Neural cell (in vitro differentiated cells): Measurements from ENCODE around the gene RAB7B. TPM values are rescaled to one million over a fixed set of nuclear protein-coding genes. Genes with fewer than 3 reads are reported as not detected.

Experiments used
- H2AFZ ChIP-seq: fragments of 200-600, 300-800 bp; sonication (generic), shearing (Covaris generic); 2 replicates; pipeline ENCODE4 v1.6.0; 2014; ENCODE audit warnings: low read depth, mild to moderate bottlenecking, antibody characterized with exemption, low read length, moderate library complexity
- H3F3A ChIP-seq: fragments of 200-600 bp; shearing (Covaris generic); 2 replicates; pipeline ENCODE4 v1.6.1; 2016; ENCODE audit warnings: mild to moderate bottlenecking, moderate library complexity, mixed read lengths, antibody characterized with exemption, low read length; ENCODE audit not compliant: insufficient read depth, poor library complexity, severe bottlenecking
- H3K27ac ChIP-seq: fragments of 200-600, 300-800 bp; sonication (generic), shearing (Covaris generic); 2 replicates; pipeline ENCODE4 v1.5.1; 2014; ENCODE audit warnings: mild to moderate bottlenecking, low read length, moderate library complexity
- H3K27me3 ChIP-seq: fragments of 300-800, 200-600 bp; sonication (generic), shearing (Covaris generic); 2 replicates; pipeline ENCODE4 v1.6.0; 2014; ENCODE audit warnings: mild to moderate bottlenecking, low read depth, low read length, moderate library complexity; ENCODE audit not compliant: insufficient read depth
- H3K36me3 ChIP-seq: fragments of 300-800, 200-600 bp; sonication (generic), shearing (Covaris generic); 2 replicates; pipeline ENCODE4 v1.5.1; 2014; ENCODE audit warnings: mild to moderate bottlenecking, antibody characterized with exemption, low read length, moderate library complexity; ENCODE audit not compliant: insufficient read depth
- H3K4me2 ChIP-seq: fragments of 300-800, 200-600 bp; sonication (generic), shearing (Covaris generic); 2 replicates; pipeline ENCODE4 v1.6.0; 2014; ENCODE audit warnings: mild to moderate bottlenecking, low read length
- H3K4me3 ChIP-seq: fragments of 300-800, 200-600 bp; sonication (generic), shearing (Covaris generic); 2 replicates; pipeline ENCODE4 v1.5.1; 2014; ENCODE audit warnings: mild to moderate bottlenecking, low read length, moderate library complexity
- H3K79me2 ChIP-seq: fragments of 200-600 bp; shearing (Covaris generic); replicated peaks from 2 replicates; pipeline ENCODE4 v1.6.0; 2014; ENCODE audit warnings: mild to moderate bottlenecking, low read length, moderate library complexity; ENCODE audit not compliant: insufficient read depth
- H3K9ac ChIP-seq: fragments of 300-800, 200-600 bp; sonication (generic), shearing (Covaris generic); 2 replicates; pipeline ENCODE4 v1.6.1; 2016; ENCODE audit warnings: mild to moderate bottlenecking, low read length, mixed read lengths
- H3K9me2 ChIP-seq: fragments of 200-600 bp; shearing (Covaris generic); 2 replicates; pipeline ENCODE4 v1.6.1; 2016; ENCODE audit warnings: mild to moderate bottlenecking, low read length, mixed read lengths; ENCODE audit not compliant: insufficient read depth
- H3K9me3 ChIP-seq: fragments of 200-600, 300-800 bp; sonication (generic), shearing (Covaris generic); 2 replicates; pipeline ENCODE4 v1.6.1; 2016; ENCODE audit warnings: mild to moderate bottlenecking, mixed run types, low read length, moderate library complexity, mixed read lengths
- H4K20me1 ChIP-seq: fragments of 200-600 bp; shearing (Covaris generic); 2 replicates; pipeline ENCODE4 v1.6.1; 2016; ENCODE audit warnings: mild to moderate bottlenecking, mixed run types; ENCODE audit not compliant: insufficient read depth
- EP300 ChIP-seq: fragments of 450-650 bp; conservative IDR thresholded peaks from 2 replicates; pipeline ENCODE4 v1.6.1; 2014; ENCODE audit warnings: antibody characterized with exemption, mild to moderate bottlenecking, moderate library complexity; ENCODE audit not compliant: poor library complexity, severe bottlenecking
- EZH2 ChIP-seq: fragments of 200-600, 300-800 bp; shearing (Covaris generic), sonication (generic); IDR thresholded peaks from 2 replicates; pipeline ENCODE4 v1.6.1; 2014; ENCODE audit warnings: antibody characterized with exemption, low read length, borderline replicate concordance, mild to moderate bottlenecking; ENCODE audit not compliant: insufficient read depth, poor library complexity, severe bottlenecking
- MXI1 ChIP-seq: fragments of 450-650 bp; conservative IDR thresholded peaks from 2 replicates; pipeline ENCODE4 v1.6.1; 2014; ENCODE audit warnings: antibody characterized with exemption, mild to moderate bottlenecking; ENCODE audit not compliant: poor library complexity, severe bottlenecking
- POLR2AphosphoS5 ChIP-seq: IDR thresholded peaks from 2 replicates; pipeline ENCODE4 v1.6.1; 2012
- RAD21 ChIP-seq: fragments of 450-650 bp; conservative IDR thresholded peaks from 2 replicates; pipeline ENCODE4 v1.6.1; 2014; ENCODE audit warnings: antibody characterized with exemption, mild to moderate bottlenecking, moderate library complexity
- SMC3 ChIP-seq: fragments of 450-650 bp; conservative IDR thresholded peaks from 2 replicates; pipeline ENCODE4 v1.6.1; 2014; ENCODE audit warnings: antibody characterized with exemption, mild to moderate bottlenecking, moderate library complexity; ENCODE audit not compliant: poor library complexity
- TAF1 ChIP-seq: IDR thresholded peaks from 2 replicates; pipeline ENCODE4 v1.6.1; 2012; ENCODE audit warnings: low read depth
- polyA plus RNA-seq: library from polyadenylated mRNA; depleted of rRNA; stranded (reverse); fragments of >200 nt; gene quantifications from 2 replicates; pipeline ENCODE4 v1.2.3, GENCODE V29; 2014
- TF ChIP-seq, protein P1 (sequence below): IDR thresholded peaks from 2 replicates; pipeline ENCODE4 v1.6.1; 2012; ENCODE audit warnings: borderline replicate concordance
- TF ChIP-seq, protein P2 (sequence below): fragments of 450-650 bp; IDR thresholded peaks from 2 replicates; pipeline ENCODE4 v1.5.1; 2014; ENCODE audit warnings: antibody characterized with exemption, mild to moderate bottlenecking, moderate library complexity; ENCODE audit not compliant: poor library complexity, severe bottlenecking

Gene RAB7B
- polyA plus RNA-seq, 1 donor from 2014 or later = not detected

DNA sequence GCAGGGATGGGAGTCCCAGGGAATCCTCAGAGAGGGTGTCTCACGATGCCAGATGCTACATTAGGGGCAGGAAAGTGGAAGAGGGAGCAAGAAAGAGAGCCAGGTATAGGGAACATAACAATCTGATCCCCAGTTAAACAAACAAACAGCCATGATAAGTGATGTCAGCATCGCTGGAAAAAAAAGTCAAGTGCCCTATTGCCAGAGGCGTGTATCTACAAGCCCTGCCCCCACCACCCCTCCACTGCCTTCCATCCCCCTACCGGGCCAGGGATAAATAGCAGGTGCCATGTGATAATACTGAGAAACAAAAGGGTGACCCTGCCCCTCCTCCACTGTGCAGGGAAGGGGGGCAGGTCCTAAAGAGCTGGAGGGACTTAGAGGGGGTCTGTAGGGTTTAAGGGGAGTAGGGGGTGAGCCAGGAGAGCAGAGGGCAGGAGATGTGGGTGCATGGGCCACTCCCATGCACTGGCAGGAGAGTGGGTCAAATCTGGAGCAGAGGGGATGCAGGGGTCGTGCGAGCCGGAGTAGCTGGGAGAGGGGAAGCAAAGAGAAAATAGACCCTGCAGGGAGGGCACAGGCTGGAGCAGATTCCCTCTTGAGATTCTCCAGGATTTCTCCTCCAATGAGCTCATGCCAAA lies 63.4 kb downstream of the RAB7B start:
- no peak overlapping the region for H3K4me2 ChIP-seq
- TF ChIP-seq, protein P1, sequence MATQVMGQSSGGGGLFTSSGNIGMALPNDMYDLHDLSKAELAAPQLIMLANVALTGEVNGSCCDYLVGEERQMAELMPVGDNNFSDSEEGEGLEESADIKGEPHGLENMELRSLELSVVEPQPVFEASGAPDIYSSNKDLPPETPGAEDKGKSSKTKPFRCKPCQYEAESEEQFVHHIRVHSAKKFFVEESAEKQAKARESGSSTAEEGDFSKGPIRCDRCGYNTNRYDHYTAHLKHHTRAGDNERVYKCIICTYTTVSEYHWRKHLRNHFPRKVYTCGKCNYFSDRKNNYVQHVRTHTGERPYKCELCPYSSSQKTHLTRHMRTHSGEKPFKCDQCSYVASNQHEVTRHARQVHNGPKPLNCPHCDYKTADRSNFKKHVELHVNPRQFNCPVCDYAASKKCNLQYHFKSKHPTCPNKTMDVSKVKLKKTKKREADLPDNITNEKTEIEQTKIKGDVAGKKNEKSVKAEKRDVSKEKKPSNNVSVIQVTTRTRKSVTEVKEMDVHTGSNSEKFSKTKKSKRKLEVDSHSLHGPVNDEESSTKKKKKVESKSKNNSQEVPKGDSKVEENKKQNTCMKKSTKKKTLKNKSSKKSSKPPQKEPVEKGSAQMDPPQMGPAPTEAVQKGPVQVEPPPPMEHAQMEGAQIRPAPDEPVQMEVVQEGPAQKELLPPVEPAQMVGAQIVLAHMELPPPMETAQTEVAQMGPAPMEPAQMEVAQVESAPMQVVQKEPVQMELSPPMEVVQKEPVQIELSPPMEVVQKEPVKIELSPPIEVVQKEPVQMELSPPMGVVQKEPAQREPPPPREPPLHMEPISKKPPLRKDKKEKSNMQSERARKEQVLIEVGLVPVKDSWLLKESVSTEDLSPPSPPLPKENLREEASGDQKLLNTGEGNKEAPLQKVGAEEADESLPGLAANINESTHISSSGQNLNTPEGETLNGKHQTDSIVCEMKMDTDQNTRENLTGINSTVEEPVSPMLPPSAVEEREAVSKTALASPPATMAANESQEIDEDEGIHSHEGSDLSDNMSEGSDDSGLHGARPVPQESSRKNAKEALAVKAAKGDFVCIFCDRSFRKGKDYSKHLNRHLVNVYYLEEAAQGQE = no peak
- no peak for TF ChIP-seq EZH2
- TF ChIP-seq, protein P2, sequence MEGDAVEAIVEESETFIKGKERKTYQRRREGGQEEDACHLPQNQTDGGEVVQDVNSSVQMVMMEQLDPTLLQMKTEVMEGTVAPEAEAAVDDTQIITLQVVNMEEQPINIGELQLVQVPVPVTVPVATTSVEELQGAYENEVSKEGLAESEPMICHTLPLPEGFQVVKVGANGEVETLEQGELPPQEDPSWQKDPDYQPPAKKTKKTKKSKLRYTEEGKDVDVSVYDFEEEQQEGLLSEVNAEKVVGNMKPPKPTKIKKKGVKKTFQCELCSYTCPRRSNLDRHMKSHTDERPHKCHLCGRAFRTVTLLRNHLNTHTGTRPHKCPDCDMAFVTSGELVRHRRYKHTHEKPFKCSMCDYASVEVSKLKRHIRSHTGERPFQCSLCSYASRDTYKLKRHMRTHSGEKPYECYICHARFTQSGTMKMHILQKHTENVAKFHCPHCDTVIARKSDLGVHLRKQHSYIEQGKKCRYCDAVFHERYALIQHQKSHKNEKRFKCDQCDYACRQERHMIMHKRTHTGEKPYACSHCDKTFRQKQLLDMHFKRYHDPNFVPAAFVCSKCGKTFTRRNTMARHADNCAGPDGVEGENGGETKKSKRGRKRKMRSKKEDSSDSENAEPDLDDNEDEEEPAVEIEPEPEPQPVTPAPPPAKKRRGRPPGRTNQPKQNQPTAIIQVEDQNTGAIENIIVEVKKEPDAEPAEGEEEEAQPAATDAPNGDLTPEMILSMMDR = no peak
- no peaks in the 10 kb centered on the region for H3F3A ChIP-seq
- H3K27ac ChIP-seq = no peak overlapping the region
- no peak overlapping the region for H3K4me3 ChIP-seq
- H3K79me2 ChIP-seq = no peaks in the 10 kb centered on the region
- H4K20me1 ChIP-seq = no peaks in the 10 kb centered on the region
- no peak overlapping the region for H3K9ac ChIP-seq
- no peaks in the 10 kb centered on the region for H3K9me3 ChIP-seq
- H3K9me2 ChIP-seq = no peaks in the 10 kb centered on the region
- no peaks in the 10 kb centered on the region for H3K27me3 ChIP-seq
- no peaks in the 10 kb centered on the region for H3K36me3 ChIP-seq
- H2AFZ ChIP-seq = no peak overlapping the region

DNA sequence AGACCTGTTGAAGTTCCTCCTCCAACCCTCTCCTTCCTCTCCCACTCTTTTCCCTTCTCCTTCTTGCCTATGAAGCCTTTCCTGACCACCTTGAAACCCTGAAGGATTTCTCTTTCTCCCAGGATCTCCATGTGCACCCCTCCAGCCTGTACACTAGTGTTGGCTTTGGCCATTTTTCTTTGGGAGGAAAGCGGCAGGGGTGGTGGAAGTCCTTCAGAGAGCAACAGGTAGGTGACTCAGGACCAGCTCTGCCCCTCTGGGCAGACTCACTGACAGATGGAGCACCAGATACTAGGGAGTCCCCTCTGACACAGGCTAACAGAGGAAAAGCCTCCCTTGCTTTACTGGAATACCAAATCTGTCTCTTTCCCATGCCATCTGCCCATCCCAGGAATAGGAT lies 64.5 kb downstream of the RAB7B start:
- Histone ChIP-seq H3K27ac (no peak overlapping the region), H2AFZ (no peak overlapping the region), H3K79me2 (no peaks in the 10 kb centered on the region), H4K20me1 (no peaks in the 10 kb centered on the region), H3K4me3 (no peak overlapping the region), H3K9me3 (no peaks in the 10 kb centered on the region), H3K36me3 (no peaks in the 10 kb centered on the region), H3K27me3 (no peaks in the 10 kb centered on the region), H3K9me2 (no peaks in the 10 kb centered on the region), H3K9ac (no peak overlapping the region), H3F3A (no peaks in the 10 kb centered on the region), H3K4me2 (no peak overlapping the region)
- TF ChIP-seq RAD21 = no peak
- no peak for TF ChIP-seq EZH2
- no peak for TF ChIP-seq SMC3
- TF ChIP-seq TAF1 = no peak
- TF ChIP-seq, protein P2 = no peak
- no peak for TF ChIP-seq POLR2AphosphoS5
- no peak for TF ChIP-seq MXI1
- TF ChIP-seq, protein P1 = no peak
- TF ChIP-seq EP300 = no peak
